C4-2B (cell line): ENCODE measurements around the gene ADAMTS15.
A peak's percentile ranks its signal among the peaks of the same experiment; 100 is the strongest.

Experiments
- H3K27ac ChIP-seq: fragments of 450-650 bp; 2 replicates; pipeline ENCODE4 v1.5.1; 2017
- ZFX ChIP-seq: fragments of 450-650 bp; IDR thresholded peaks from 2 replicates; pipeline ENCODE4 v1.6.1; 2017
- TF ChIP-seq, protein P1 (sequence below): fragments of 450-650 bp; conservative IDR thresholded peaks from 2 replicates; pipeline ENCODE4 v1.5.1; 2017; ENCODE audit warnings: mild to moderate bottlenecking

ADAMTS15 gene

DNA sequence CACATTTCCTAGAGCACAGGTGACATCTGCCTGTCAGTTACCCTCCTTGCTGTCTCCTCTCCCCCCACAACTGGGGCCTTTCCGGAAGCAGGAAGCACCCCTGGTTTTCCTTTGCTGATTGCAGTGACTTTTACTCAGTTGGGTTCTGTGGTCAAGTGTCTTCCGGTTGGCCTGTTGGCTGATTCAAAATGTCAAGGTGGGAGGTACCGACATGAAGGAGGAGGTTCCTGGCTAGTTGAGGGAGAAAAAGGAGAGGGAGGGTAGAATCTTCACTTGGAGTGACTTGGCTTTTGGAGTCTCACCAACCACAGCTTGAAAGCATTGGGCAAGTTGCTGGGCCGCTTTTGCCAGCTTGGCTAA lies 9.3 kb upstream of the ADAMTS15 start:
- no peak overlapping the region for H3K27ac ChIP-seq

DNA sequence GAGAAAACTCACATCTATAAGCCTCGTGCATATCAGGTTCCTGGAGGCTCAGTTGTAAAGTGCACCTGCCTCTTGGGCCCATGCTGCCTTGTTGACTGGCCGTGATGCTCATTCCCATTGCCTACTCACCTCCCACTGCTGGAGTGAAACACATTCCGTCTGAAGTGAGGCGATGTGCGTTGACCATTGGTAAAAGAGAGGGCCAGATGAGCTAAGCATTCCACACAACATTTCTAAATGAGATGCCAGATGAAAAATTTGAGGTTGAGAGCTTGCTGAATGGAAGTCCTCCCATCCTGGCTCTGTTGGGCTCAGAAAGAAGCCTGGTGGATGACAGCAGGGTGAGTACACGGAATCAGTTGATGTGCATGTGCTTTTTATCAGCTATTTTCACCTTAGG lies 8.6 kb upstream of the ADAMTS15 start:
- H3K27ac ChIP-seq: no peak overlapping the region
- TF ChIP-seq ZFX: no peak
- TF ChIP-seq, protein P1, sequence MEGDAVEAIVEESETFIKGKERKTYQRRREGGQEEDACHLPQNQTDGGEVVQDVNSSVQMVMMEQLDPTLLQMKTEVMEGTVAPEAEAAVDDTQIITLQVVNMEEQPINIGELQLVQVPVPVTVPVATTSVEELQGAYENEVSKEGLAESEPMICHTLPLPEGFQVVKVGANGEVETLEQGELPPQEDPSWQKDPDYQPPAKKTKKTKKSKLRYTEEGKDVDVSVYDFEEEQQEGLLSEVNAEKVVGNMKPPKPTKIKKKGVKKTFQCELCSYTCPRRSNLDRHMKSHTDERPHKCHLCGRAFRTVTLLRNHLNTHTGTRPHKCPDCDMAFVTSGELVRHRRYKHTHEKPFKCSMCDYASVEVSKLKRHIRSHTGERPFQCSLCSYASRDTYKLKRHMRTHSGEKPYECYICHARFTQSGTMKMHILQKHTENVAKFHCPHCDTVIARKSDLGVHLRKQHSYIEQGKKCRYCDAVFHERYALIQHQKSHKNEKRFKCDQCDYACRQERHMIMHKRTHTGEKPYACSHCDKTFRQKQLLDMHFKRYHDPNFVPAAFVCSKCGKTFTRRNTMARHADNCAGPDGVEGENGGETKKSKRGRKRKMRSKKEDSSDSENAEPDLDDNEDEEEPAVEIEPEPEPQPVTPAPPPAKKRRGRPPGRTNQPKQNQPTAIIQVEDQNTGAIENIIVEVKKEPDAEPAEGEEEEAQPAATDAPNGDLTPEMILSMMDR: no peak

More for the DNA sequence above, 9.3 kb upstream of the ADAMTS15 start:
- TF ChIP-seq, protein P1: no peak
- TF ChIP-seq ZFX: no peak

DNA sequence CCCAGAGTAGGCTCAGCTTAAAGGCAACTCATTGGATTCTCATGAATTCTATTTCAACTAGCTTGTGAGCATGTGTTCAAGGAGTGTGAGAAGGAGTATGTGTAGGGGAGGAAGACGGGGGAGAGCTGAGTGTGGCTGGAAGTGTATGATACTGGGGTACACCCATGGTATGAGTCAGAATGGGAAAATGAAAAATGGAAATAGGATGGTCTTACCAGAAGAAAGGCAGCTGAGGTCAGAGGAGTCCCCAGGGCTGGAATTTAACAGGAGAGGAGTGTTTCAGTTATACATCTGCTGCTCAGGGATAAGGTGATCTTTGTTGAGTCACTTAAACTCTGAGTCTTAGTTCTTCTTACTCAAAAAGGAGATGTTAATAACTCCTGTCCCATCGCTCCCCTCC lies 6.7 kb upstream of the ADAMTS15 start:
- TF ChIP-seq, protein P1: no peak
- no peak for TF ChIP-seq ZFX
- H3K27ac ChIP-seq: no peak overlapping the region

- no peak overlapping the region for H3K27ac ChIP-seq
- TF ChIP-seq, protein P1: no peak
- no peak for TF ChIP-seq ZFX
Measured at GRCh38 chr11:130442737-130443136, 5.7 kb upstream of the ADAMTS15 start.

GRCh38 chr11:130445788-130446187 lies 2.7 kb upstream of the ADAMTS15 start:
- no peak for TF ChIP-seq ZFX
- TF ChIP-seq, protein P1: no peak
- H3K27ac ChIP-seq: no peak overlapping the region

DNA sequence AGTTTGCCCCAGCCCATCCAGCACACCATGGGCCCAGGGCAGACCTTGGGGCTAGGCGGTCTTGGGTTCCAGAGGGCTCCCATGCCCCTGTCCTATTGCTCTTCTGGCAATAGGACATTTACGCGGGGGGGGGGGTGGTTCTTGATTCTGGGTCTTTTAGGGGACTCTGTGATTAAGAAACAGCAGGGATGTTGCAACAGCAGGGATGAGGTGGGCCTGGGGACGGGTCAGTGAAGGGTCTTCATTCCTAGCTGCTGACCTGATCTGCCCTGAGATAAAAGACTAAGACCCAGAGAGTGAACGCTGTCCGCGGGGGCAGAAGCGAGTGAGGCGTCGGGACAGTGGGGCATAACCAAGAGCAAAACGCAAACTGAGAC lies 418 bp upstream of the ADAMTS15 start:
- no peak for TF ChIP-seq ZFX
- TF ChIP-seq, protein P1: no peak
- peak overlapping the region; percentile 36; the same call in 1 of the 2 replicates for H3K27ac ChIP-seq

DNA sequence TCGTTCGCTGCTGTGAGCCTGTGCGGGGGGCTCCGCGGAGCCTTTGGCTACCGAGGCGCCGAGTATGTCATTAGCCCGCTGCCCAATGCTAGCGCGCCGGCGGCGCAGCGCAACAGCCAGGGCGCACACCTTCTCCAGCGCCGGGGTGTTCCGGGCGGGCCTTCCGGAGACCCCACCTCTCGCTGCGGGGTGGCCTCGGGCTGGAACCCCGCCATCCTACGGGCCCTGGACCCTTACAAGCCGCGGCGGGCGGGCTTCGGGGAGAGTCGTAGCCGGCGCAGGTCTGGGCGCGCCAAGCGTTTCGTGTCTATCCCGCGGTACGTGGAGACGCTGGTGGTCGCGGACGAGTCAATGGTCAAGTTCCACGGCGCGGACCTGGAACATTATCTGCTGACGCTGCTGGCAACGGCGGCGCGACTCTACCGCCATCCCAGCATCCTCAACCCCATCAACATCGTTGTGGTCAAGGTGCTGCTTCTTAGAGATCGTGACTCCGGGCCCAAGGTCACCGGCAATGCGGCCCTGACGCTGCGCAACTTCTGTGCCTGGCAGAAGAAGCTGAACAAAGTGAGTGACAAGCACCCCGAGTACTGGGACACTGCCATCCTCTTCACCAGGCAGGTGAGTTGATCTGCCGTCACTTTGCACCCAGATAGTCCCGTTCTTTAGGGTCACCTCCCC lies 1.0 kb downstream of the ADAMTS15 start:
- H3K27ac ChIP-seq: peak overlapping the region; percentile 36

More for the DNA sequence above, 1.0 kb downstream of the ADAMTS15 start:
- TF ChIP-seq, protein P1: no peak
- no peak for TF ChIP-seq ZFX
